Caco-2 (cell line): ENCODE results near the gene TNFSF13. TPM values are rescaled to one million over a fixed set of nuclear protein-coding genes. Genes with fewer than 3 reads are reported as not detected.

Experiments
- BruUV-seq: library from RNA; stranded (reverse); fragments of 400-500 nt; replicated peaks from 2 replicates; lab custom pipeline; 2021; lab: Mats Ljungman, UMichigan
- CTCF ChIA-PET: fragments of 300-600 bp; sonication (Branson Sonifier 250); formaldehyde crosslinking; loops from one replicate; lab custom pipeline; 2022; ENCODE audit warnings: antibody characterized with exemption; lab: Charles Lee
- POLR2A ChIA-PET: fragments of 300-600 bp; sonication (Branson Sonifier 250); formaldehyde crosslinking; loops from one replicate; lab custom pipeline; 2022; ENCODE audit warnings: antibody characterized with exemption; lab: Charles Lee
- DNase-seq, 2 experiments: peaks; one replicate each; pipeline versions ENCODE4 v3.0.0 to v3.0.0-alpha.2; 2020 to 2022
- H3K27me3 ChIP-seq: replicated peaks from 2 replicates; pipeline ENCODE4 v1.6.0; 2011; ENCODE audit warnings: low read length; ENCODE audit not compliant: control insufficient read depth, insufficient read depth
- H3K36me3 ChIP-seq: 2 replicates; pipeline ENCODE4 v1.5.1; 2011; ENCODE audit warnings: low read length; ENCODE audit not compliant: control insufficient read depth, insufficient read depth
- H3K4me1 ChIP-seq: fragments of 250-450 bp; sonication (Bioruptor Pico); 2 replicates; pipeline ENCODE4 v1.5.1; 2020; ENCODE audit warnings: mild to moderate bottlenecking
- H3K4me3 ChIP-seq: 2 replicates; pipeline ENCODE4 v1.5.1; 2011; ENCODE audit warnings: low read depth, mild to moderate bottlenecking, control low read depth, low read length
- H3K9me3 ChIP-seq: fragments of 250-450 bp; sonication (Bioruptor Pico); 2 replicates; pipeline ENCODE4 v1.5.1; 2020; ENCODE audit warnings: mild to moderate bottlenecking, moderate library complexity
- H3K27ac Mint-ChIP-seq: one replicate; pipeline ENCODE4 v1.8.0; 2022; ENCODE audit warnings: mixed read lengths; ENCODE audit not compliant: unreplicated experiment
- H3K27me3 Mint-ChIP-seq: one replicate; pipeline ENCODE4 v1.8.0; 2022; ENCODE audit warnings: mixed read lengths; ENCODE audit not compliant: insufficient read depth, unreplicated experiment
- H3K36me3 Mint-ChIP-seq: one replicate; pipeline ENCODE4 v1.8.0; 2022; ENCODE audit warnings: mild to moderate bottlenecking, mixed read lengths; ENCODE audit not compliant: insufficient read depth, unreplicated experiment
- H3K4me1 Mint-ChIP-seq: one replicate; pipeline ENCODE4 v1.8.0; 2022; ENCODE audit warnings: low read depth, mixed read lengths; ENCODE audit not compliant: unreplicated experiment
- H3K4me3 Mint-ChIP-seq: one replicate; pipeline ENCODE4 v1.8.0; 2022; ENCODE audit warnings: mild to moderate bottlenecking, moderate library complexity, mixed read lengths; ENCODE audit not compliant: unreplicated experiment
- H3K9me3 Mint-ChIP-seq: one replicate; pipeline ENCODE4 v1.8.0; 2022; ENCODE audit warnings: mixed read lengths; ENCODE audit not compliant: unreplicated experiment
- CTCF ChIP-seq, 2 experiments: fragments of 200-600 bp in 1 of 2; IDR thresholded peaks; 1 replicate in 1 of 2; 2 replicates in 1 of 2; pipeline versions ENCODE4 v1.5.1 to v1.8.0; 2011 to 2022; ENCODE audit warnings: antibody characterized with exemption in 1 of 2, control low read depth in 1 of 2, inconsistent platforms in 1 of 2, low read depth in 1 of 2, low read length in 1 of 2, mild to moderate bottlenecking in 1 of 2, moderate library complexity in 1 of 2; ENCODE audit not compliant: insufficient read depth in 1 of 2, severe bottlenecking in 1 of 2, unreplicated experiment in 1 of 2
- intact Hi-C: fragments of 100-400 bp; cut with micrococcal nuclease; formaldehyde crosslinking; loops from one replicate; pipeline ENCODE4 v1.10.0; 2022; ENCODE audit not compliant: unreplicated experiment
- total RNA-seq: library from RNA; stranded (reverse); gene quantifications from 2 replicates; pipeline ENCODE4 v1.2.3, GENCODE V29; 2022

Gene TNFSF13
- total RNA-seq, 1 experiment from 2014 or later: 0.20 TPM

- H3K27ac Mint-ChIP-seq: peak overlapping the region; percentile 45
- ChIA-PET POLR2A (interaction anchor here (0.6 kb wide), 1 partner anchor 151 kb away, joined by 3 read pairs; no protein-coding TSS in a partner anchor), CTCF (interaction anchor here (0.6 kb wide), 1 partner anchor 9 kb away, joined by 3 read pairs; no protein-coding TSS in a partner anchor)
- no peak overlapping the region for H3K4me3 Mint-ChIP-seq
- Histone ChIP-seq H3K4me3 (no peak overlapping the region), H3K9me3 (no peaks in the 10 kb centered on the region), H3K36me3 (no peaks in the 10 kb centered on the region), H3K4me1 (peaks cover 4% of the 10 kb centered on the region; the same call in 1 of the 2 replicates), H3K27me3 (no peaks in the 10 kb centered on the region)
- no peak for TF ChIP-seq CTCF (IDR thresholded peaks at IDR 0.05; ENCODE audit: insufficient read depth in 1 of 2, low read depth in 1 of 2, low read length in 1 of 2, severe bottlenecking in 1 of 2, unreplicated experiment in 1 of 2)
- DNase-seq: no peak
- H3K4me1 Mint-ChIP-seq: peaks cover 17% of the 10 kb centered on the region
- no peaks in the 10 kb centered on the region for H3K9me3 Mint-ChIP-seq
- no peaks in the 10 kb centered on the region for H3K27me3 Mint-ChIP-seq
- intact Hi-C loops: no loop called here
- BruUV-seq: no TSS peak
- H3K36me3 Mint-ChIP-seq: peaks cover 9% of the 10 kb centered on the region
Observed at GRCh38 chr17:7551396-7551795, 7.2 kb upstream of the TNFSF13 start.

- no peaks in the 10 kb centered on the region for H3K9me3 ChIP-seq
- intact Hi-C loops: no loop called here
- peaks cover 9% of the 10 kb centered on the region for H3K36me3 Mint-ChIP-seq
- peaks cover 17% of the 10 kb centered on the region for H3K4me1 Mint-ChIP-seq
- TF ChIP-seq CTCF (IDR thresholded peaks at IDR 0.05; ENCODE audit: insufficient read depth in 1 of 2, low read depth in 1 of 2, low read length in 1 of 2, severe bottlenecking in 1 of 2, unreplicated experiment in 1 of 2): no peak
- ChIA-PET CTCF (no interaction called here), POLR2A (no interaction called here)
- H3K4me1 ChIP-seq: peaks cover 4% of the 10 kb centered on the region; the same call in 1 of the 2 replicates
- H3K36me3 ChIP-seq: no peaks in the 10 kb centered on the region
- H3K27me3 Mint-ChIP-seq: no peaks in the 10 kb centered on the region
- H3K4me3 ChIP-seq: no peak overlapping the region
- BruUV-seq: no TSS peak
- H3K9me3 Mint-ChIP-seq: no peaks in the 10 kb centered on the region
- no peak for DNase-seq
- H3K27ac Mint-ChIP-seq: no peak overlapping the region
- no peaks in the 10 kb centered on the region for H3K27me3 ChIP-seq
- H3K4me3 Mint-ChIP-seq: no peak overlapping the region
Observed at GRCh38 chr17:7552621-7553051, 5.9 kb upstream of the TNFSF13 start.

- ChIA-PET POLR2A (no interaction called here), CTCF (no interaction called here)
- Histone ChIP-seq H3K36me3 (no peaks in the 10 kb centered on the region), H3K4me1 (peaks cover 4% of the 10 kb centered on the region; the same call in 1 of the 2 replicates), H3K27me3 (no peaks in the 10 kb centered on the region), H3K4me3 (no peak overlapping the region), H3K9me3 (no peaks in the 10 kb centered on the region)
- Mint-ChIP-seq H3K27me3 (no peaks in the 10 kb centered on the region), H3K9me3 (no peaks in the 10 kb centered on the region), H3K4me1 (peaks cover 17% of the 10 kb centered on the region), H3K36me3 (peaks cover 9% of the 10 kb centered on the region), H3K27ac (no peak overlapping the region), H3K4me3 (no peak overlapping the region)
- DNase-seq: no peak
- intact Hi-C loops: no loop called here
- BruUV-seq: no TSS peak
- TF ChIP-seq CTCF (IDR thresholded peaks at IDR 0.05; ENCODE audit: insufficient read depth in 1 of 2, low read depth in 1 of 2, low read length in 1 of 2, severe bottlenecking in 1 of 2, unreplicated experiment in 1 of 2): no peak
Observed at GRCh38 chr17:7553356-7553755, 5.2 kb upstream of the TNFSF13 start.
